Coronary artery (tissue), 2 donors: ENCODE results near the gene ANTXRL.
"Not testable (repeated sequence)": the region's sequence is repeated elsewhere in the genome, so short reads cannot be mapped to it uniquely, and the experiment has no call there.

Source experiments
- DNase-seq: peaks from one replicate; pipeline ENCODE4 v3.0.0-alpha.2; 2017; ENCODE audit warnings: low spot score
- H3K27ac ChIP-seq, 2 donors: fragments of 200-600 bp; sonication (generic); one replicate each; pipeline ENCODE4 v1.5.1; 2016 to 2019
- H3K4me3 ChIP-seq: fragments of 200-600 bp; sonication (generic); 2 replicates; pipeline ENCODE4 v1.5.1; 2016; ENCODE audit warnings: mild to moderate bottlenecking, moderate library complexity
- CTCF ChIP-seq: fragments of 200-600 bp; sonication (generic); IDR thresholded peaks from one replicate; pipeline ENCODE4 v1.5.1; 2019; ENCODE audit warnings: antibody characterized with exemption

The ANTXRL gene

DNA sequence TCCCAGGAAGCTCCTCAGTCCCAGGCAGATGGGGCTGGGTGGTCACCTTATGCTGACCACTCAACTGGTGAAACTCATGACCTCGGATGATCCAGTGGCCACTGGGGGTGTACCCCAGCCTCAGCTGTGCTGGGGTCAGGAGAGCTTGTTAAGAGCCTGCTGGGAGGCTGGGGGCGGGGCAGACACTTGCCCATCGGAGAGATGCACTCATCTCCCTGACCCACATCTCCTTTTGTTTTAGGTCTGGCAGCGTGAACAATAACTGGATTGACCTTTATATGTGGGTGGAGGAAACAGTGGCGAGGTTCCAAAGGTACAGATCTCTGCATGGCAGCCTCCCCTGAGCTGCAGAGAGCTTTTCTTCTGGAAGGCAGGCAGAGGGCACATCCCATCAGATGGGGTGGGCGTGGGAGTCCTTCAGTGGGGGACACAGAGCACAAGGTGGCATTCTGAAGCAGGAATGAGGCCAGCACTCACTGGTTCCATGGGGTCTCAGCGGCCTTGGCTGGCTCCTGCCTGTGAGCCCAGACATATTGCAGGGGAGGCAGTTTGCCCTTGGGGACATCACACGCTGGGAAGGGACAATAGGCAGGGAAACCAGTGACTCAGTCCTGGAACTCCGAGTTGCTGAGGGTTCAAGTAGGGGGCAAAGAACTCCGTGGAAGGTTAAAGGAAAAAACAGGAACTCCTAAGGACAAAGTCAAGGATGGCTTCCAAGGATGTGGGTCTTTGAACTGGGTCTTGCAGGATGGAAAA, 5.2 kb downstream of the ANTXRL start:
- TF ChIP-seq CTCF, result no peak
- no peak overlapping the region for H3K4me3 ChIP-seq
- no peak overlapping the region for H3K27ac ChIP-seq
- DNase-seq, result no peak

- no peak for DNase-seq
- Histone ChIP-seq H3K27ac (no peak overlapping the region), H3K4me3 (no peak overlapping the region)
- no peak for TF ChIP-seq CTCF
Observed at GRCh38 chr10:46292573-46293023, 5.8 kb downstream of the ANTXRL start.

DNA sequence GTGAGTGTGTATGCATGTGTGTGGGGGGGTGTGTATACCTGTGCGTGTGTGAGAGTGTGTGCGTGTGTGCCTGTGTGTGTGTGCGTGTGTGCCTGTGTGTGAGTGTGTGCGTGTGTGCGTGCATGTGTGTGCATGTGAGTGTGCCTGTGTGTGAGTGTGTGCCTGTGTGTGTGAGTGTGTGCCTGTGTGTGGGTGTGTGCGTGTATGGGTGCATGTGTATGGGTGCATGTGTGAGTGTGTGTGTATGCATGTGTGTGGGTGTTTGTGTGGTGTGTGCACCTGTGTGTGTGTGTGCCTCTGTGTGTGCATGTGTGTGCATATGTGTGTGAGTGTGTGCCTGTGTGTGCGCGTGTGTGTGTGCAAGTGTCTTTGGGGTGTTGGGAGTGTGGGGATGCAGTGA, 6.4 kb downstream of the ANTXRL start:
- TF ChIP-seq CTCF, result no peak
- no peak for DNase-seq
- Histone ChIP-seq H3K27ac (no peak overlapping the region), H3K4me3 (no peak overlapping the region)

- no peak overlapping the region for H3K27ac ChIP-seq
- no peak for DNase-seq
- no peak overlapping the region for H3K4me3 ChIP-seq
- TF ChIP-seq CTCF, result no peak
Observed at GRCh38 chr10:46293832-46294640, 7.2 kb downstream of the ANTXRL start.

DNA sequence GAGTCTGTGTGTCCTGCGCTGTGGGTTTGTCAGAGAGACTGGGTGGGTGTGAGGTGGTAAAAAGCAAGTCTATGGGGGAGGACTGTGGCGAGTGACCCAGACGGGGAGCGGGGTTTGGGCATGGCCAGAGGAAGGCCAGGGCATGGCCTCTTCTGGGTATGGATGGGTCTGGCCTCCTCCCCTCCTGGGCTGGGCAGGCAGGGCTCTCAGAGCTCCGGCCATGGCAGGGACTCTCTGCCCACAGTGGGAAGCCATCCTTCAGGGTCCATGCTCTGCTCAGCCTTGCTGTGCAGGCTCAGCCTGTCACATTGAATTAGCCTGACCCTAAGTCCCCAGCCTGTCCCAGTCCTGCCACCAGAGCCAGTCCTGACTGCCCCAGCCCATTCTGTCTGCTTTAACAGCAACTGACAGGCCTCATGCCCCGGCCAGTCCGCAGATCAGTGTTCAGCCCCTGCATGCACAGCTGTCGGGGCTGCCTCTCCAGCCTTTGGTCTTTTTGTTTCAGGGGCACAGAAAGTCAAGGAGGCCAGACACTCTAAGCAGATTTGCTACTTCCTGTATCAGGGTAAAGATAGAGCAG, 7.9 kb downstream of the ANTXRL start:
- Histone ChIP-seq H3K27ac (no peak overlapping the region), H3K4me3 (no peak overlapping the region)
- TF ChIP-seq CTCF, result no peak
- no peak for DNase-seq

GRCh38 chr10:46295350-46296010, 8.7 kb downstream of the ANTXRL start:
- not testable (repeated sequence) for H3K27ac ChIP-seq, H3K4me3 ChIP-seq
- DNase-seq, result peak; percentile 26

GRCh38 chr10:46296086-46296485, 9.3 kb downstream of the ANTXRL start:
- H3K27ac ChIP-seq, H3K4me3 ChIP-seq: not testable (repeated sequence)
- DNase-seq, result peak; percentile 14
